Fibroblast of peridontal ligament (primary cell): ENCODE measurements around the gene GMPPA.

Experiments used
- DNase-seq: peaks from one replicate; pipeline ENCODE4 v3.0.0-alpha.2; 2010; ENCODE audit errors: extremely low read depth

The GMPPA gene

GRCh38 chr2:219539926-219540678 lies 41.4 kb downstream of the GMPPA start:
- no peak for DNase-seq

GRCh38 chr2:219540784-219541504 lies 42.3 kb downstream of the GMPPA start:
- DNase-seq: no peak

DNA sequence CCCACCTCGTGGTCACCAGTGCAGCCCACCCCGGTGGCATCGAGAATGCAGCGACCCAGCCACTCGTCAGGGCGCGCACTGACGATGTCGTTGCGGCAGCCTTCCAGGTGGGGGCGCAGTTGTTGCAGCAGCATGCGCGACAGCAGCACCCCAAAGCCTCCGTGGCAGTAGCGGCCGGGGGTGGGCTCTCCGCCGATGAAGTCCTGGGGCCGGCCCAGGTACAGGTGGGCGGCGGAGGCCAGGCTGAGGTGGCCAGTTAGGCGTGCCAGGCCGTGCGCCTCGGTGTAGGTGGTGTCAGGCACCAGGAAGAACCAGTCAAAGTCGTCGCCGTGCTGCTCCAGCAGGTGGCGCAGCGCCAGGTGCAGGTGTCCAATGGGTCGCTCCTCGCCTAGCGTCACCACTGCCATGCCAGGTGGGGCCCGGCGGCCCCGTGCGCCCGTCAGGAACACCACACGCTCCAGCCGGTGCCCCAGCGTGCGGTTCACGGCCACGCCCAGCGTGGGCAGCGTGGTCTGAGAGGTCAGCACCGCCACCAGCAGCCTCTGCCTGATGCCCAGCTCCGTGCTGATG lies 43.0 kb downstream of the GMPPA start:
- DNase-seq: peak; percentile 40

DNA sequence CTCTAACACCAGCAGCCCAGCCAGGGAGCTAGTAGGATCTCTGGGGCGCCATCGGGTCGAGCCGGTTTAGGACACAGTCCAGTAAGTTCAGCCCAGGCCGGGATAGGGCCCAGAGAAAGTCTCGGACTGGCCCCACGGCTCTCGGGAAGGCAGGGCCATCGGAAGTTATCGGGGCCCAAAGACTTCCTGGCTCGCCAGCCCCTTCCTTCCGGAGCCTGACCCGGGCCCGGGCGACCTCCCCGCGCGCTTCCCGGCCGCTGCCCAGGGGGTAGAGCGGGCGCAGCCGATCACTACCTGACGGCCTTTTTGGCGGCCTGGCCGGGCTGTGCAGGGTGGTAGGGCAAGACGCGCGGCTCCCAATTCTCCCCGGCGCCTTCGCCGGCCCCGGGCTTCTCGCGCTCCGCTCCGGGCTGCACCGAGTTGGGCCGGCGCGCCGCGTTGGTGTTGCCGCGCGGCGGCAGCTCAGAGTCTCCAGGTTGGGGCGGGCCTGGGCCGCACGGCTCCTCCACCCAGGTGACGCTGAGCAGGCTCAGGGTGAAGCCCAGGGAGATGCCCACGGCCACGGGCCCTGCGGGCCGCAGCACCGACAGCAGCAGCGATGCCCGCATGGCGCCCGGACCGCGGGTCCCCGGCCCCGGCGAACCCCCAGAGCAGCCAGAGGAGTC lies 44.4 kb downstream of the GMPPA start:
- peak; percentile 14 for DNase-seq

- peak; percentile 97 for DNase-seq
These were observed 45.1 kb downstream of the GMPPA start, which contains the start of the genes CHPF and TMEM198 for GRCh38 chr2:219543596-219544358. Gene CHPF, minus strand, starts transcription at chr2:219543809. Its CDS starts 271 bp downstream, at chr2:219543538. Gene TMEM198, plus strand, starts transcription at chr2:219544028. Its CDS starts 700 bp downstream, at chr2:219544728.

GRCh38 chr2:219544567-219544966 lies 45.9 kb downstream of the GMPPA start:
- no peak for DNase-seq

DNA sequence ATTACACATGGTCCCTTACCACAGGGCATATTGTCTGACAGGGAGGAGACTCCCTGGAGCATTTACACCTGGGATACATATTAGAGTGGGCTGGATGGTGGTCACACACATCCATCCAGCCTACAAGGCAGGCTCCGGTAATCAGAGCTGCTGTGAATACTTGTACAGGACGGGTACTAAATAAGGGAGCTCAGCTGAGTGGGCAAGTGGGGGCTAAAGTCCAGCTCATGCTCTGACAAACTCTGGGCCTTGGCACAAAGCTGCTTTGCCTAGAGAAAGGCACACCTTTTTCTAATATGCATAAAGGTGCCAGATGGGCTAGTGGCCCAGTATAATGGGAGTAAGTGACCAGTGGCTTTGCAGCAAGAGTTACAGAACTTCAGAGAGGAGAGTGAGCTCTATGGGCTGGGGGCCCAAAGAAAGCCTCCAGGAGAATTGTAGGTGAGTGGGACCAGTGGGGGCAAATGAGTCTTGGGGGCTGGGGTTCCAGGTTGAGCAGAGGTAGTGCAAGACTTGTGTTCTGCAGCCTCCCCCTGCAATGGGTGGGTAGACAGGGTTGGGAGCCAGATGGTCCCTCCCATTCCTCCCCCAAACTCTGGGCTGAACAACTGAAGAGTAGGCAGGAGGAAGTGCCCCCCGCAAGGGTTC lies 46.7 kb downstream of the GMPPA start:
- DNase-seq: no peak

- no peak for DNase-seq
These were observed 47.3 kb downstream of the GMPPA start for GRCh38 chr2:219545943-219546352.

- no peak for DNase-seq
These were observed 48.9 kb downstream of the GMPPA start for GRCh38 chr2:219547621-219548020.

GRCh38 chr2:219548990-219549389 lies 50.3 kb downstream of the GMPPA start:
- no peak for DNase-seq

GRCh38 chr2:219549619-219550018 lies 50.9 kb downstream of the GMPPA start:
- no peak for DNase-seq

- DNase-seq: peak; percentile 37
These were observed 53.0 kb downstream of the GMPPA start for GRCh38 chr2:219551441-219552381.

GRCh38 chr2:219552382-219553167 lies 53.9 kb downstream of the GMPPA start:
- DNase-seq: peak; percentile 61

DNA sequence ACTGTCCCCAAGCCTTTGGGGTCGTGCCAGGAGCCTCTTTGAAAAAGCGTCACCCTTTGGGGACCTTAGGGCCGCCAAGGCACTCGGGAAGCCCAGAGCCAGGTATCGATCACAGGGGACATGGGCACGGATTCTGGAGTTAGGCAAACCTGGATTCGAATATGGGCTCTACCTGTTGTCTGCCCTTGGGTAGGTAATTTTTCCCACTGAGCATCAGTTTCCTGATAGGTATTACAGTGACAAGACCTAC lies 54.4 kb downstream of the GMPPA start:
- no peak for DNase-seq

GRCh38 chr2:219553463-219553963 lies 54.8 kb downstream of the GMPPA start:
- DNase-seq: no peak

DNA sequence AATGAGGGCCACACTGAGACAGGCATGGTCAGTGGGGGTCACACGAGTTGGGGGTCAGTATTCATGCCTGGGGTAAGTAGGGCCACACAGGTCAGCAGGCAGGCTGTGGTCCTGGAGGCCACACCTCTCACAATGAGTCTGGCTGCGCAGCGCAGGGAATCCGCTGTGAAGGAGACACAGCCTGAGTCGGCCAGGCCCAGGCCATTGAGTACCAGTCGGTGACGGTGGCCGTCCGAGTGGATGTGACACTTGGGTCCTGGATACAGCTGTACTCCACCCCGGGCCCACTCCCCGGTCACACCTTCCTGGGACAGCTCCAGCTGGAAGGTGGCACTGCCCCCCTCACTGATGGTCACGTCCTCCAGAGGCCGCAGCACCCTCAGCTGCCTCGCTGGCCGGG lies 55.7 kb downstream of the GMPPA start:
- DNase-seq: no peak

GRCh38 chr2:219555956-219556355 lies 57.3 kb downstream of the GMPPA start:
- DNase-seq: no peak

DNA sequence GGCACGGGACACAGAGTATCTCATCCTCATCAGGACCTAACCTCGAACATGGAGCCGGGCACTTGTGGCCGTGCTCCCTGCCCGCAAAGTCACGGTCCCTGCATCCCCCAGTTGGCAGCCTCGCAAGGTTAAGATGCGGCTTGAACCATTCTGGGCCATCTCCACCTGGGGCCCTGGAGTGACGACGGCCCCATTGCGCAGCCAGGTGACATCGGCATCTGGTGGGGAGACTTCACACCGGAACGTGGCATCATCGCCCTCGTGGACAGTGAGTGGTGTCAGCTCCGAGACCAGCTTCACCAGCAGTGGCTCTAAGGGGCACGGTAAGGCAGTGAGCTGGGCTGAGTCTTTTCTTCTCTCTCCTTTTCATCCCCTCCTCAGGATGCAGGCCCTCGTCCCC lies 57.7 kb downstream of the GMPPA start:
- no peak for DNase-seq
